ENCODE measurements around the gene CMTR1.
"Not testable (repeated sequence)": the region's sequence is repeated elsewhere in the genome, so short reads cannot be mapped to it uniquely, and the experiment has no call there.

The CMTR1 gene

DNA sequence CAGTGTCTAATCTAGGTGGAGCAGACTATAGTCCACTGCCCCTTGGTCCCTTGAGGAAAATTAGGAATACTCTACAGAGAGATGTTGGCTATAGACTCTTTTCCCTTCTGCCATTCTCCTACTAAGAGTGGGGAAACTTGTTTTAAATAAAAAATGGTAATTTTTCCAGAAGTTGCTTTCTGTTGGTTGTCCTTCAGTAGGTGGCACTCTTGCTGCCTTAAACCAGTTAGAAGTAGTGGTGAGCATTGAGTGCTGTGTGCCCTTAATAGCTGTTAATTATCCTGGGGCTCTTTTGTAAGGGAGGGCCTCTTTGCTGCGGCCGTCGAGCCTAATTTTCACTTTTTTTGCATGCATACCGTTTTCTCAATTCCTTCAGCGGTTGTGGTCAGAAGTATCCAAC is 2.8 kb downstream of the CMTR1 start:
- no peak for DNase-seq (ENCODE audit: low spot score)

DNA sequence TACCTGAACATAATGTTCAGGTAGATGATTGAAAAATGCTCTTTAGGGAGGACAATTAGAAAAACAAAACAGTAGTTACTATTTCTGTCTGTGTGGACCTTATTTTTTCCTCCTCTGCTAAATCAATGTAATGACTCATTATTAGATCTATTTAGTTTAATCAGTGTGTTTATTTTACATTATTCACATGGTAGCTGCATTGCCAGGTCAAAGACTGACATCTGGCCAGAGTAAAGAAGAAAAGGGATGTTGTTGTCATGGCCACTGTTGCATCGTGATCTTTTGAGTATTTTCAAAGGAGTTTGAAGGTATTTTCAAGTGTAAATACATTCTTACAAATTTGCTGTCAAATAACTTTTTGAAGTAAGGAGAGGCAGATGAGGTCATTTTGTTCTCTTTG is 5.9 kb downstream of the CMTR1 start:
- DNase-seq (ENCODE audit: low spot score) = no peak

DNA sequence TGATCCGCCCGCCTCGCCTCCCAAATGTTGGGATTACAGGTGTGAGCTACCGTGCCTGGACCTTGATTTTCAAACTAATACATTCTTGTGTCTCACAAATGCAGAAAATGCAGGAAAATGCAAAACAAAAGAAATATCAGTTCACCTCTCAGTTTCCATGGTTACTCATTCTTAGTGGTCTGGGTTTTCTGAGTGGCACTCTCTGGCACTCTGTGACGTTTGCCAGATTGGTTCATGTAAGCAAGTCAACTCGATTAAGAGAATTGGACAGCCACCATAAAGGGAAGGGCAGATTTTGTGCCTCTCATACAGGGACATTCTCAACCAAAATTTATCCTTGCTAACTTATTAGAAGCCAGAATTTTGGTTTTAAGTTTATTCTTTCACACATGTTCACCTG is 8.6 kb downstream of the CMTR1 start:
- DNase-seq (ENCODE audit: low spot score) = no peak

DNA sequence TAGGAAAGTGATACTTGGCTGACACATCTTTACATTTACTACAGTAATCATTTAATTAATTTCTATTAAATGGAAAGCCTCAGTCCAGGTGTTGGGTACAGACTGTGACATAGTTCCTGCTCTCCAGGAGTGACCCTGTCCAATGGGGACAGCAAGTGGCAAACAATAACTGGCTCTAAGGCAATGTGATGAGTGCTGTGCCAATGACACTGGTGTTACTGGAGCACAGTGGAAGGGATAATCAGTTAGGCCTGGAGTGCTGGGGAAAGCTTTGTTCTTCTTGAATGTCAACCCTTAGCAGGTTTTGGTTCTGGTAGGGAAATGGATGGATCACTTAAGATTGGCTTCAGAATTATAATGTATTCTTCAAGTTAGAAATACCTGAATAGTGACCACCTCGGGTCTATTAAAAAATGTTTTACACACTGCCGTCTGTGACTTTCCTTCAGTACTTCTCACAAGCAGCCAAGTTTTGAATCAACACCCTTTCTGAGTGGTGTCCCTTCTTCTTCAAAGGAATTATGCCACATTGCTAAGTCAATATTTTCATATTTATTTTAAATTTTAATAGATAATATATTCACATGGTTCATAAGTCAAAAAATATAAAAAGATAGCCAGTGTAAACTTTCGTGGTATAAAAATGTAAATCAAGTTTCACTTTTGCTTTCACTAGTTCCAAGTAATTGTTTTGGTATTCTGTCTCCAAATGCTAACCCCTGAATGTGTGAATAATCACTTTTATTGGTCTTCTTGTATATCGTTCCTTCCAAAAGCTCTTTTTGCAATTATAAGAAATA is 9.6 kb downstream of the CMTR1 start:
- DNase-seq (ENCODE audit: low spot score) = no peak

DNA sequence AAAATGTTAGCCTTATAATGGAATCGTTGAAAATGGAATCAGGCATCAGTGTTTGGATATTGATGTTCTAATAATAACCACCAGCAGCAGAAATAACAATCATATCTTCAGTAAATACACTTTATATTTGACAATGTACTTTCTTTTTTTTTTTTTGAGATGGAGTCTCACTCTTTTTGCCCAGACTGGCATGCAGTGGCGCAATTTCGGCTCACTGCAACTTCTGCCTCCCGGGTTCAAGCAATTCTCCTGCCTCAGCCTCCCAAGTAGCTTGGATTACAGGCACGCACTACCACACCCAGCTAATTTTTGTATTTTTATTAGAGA is 10.2 kb downstream of the CMTR1 start:
- not testable (repeated sequence) for DNase-seq (ENCODE audit: low spot score)

DNA sequence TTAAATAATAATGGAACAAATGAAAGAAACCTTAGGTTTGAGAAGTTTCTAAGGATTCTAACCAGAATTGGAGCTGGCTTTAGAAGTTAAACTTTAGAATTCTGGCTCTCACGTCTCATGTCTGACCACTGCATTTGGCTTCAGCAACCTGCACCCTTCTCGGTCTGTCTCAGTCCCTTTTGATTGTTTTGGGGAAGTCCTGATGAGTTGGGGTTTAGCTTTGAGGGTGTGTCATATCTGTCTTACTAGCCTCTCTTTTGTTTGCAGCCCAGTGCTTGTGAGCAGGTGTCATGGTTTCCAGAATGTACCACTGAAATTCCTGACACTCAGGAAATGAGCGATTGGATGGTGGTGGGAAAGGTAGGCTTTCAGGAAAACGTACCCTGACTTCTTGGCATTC is 17.0 kb downstream of the CMTR1 start:
- no peak for DNase-seq (ENCODE audit: low spot score)

DNA sequence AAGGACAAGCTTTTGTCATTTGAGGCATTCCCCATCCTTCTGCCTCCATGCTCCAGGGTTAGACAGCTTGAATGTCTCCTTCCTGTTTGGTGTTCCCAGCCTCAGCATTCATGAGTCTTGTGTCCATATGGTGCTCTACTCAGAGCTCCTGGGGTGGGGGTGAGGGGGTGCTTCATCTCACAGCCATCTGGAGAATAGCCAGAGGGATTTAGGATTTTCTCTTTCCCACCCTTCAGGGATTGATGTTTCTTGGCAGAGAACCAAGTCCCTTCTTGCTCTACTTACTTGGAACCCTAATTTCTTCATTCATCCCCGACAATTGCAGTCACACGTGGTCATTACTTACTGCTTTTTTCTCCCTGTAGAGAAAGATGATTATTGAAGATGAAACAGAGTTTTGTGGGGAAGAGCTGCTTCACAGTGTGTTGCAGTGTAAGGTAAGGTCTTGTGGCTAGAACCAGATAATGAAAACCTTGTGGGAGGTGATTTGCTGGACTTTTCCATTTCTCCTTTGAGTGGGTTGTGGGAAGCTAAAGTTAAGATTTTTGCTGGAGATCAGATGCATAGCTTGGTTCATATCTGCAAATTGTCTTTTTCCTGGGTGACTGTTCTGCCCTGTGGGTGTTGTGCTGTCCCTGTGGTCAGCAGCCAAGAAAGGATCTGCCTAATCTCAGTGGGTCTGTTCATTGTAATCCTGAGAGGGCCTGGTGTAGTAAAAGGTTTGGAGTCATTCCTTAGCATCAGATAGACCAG is 18.6 kb downstream of the CMTR1 start:
- DNase-seq (ENCODE audit: low spot score) = no peak

DNA sequence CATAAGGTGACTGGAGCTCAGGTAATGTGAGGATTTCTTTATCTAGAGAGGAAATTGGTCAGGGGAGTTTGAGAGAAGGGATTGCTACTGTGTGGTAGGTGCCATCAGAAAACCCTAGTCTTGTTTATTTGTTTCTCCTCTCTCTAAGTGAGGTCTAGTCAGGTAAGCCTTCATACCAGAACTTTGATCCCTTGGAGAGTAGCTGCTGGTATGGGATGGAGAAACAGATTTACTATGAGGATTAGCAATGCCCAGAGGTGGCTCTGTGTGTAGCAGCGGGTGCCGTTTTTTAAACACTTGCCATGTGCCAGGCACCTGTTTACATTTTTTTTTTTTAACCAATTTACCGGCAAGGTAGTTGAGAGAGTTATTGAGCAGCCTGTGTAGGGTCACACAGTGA is 19.5 kb downstream of the CMTR1 start:
- DNase-seq (ENCODE audit: low spot score) = no peak

DNA sequence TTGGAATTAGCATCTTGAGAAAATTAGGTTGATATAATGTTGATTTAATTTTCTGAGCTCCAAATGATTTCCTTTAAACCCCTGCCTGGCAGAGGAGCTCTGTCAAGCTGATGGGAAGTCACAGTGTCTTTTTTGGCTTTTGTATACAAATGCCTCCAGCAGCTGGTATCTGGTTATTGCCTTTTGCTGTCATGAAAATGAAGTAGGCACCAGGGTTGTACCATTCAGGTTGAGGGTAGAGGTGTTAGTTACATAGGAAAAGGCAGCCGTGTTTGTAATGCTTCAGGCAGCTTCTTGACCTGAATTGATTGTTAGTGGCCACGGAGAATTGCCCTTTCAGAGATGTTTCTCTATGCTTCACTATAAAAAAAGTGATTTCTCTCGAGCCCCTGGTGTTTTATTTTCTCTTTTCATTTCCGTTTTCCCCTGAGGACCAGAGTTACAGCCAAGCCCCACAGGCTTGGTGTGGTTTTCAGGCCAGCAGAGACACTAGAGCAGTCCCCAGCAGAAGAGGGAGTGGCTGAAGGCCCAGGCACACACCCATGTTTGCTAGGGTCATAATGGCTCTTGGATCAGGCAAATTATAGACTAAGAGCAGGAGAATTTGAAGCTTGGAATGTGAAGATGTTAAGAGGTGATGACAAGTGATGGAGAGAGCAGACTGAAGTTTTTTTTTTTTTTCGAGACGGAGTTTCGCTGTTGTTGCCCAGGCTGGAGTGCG is 21.6 kb downstream of the CMTR1 start:
- DNase-seq (ENCODE audit: low spot score) = no peak

DNA sequence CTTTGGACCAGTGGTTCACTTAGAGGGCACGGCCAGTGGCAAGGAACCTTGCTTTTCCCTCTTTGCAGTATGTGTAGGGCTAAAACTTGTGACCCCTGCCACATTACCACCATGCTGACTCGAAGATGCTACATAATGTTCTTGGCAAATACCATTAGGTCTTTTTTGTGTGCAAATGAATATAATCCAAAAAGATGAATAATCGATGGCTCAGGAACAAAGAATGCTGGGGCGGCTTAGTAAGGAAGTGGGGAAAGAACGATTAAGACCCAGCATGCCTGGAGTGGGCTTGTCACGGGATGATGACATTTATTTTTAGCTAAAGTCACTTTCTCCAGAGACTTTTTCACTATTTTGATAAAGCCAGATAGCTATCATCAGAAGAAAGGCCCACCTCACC is 23.1 kb downstream of the CMTR1 start:
- DNase-seq (ENCODE audit: low spot score) = no peak

DNA sequence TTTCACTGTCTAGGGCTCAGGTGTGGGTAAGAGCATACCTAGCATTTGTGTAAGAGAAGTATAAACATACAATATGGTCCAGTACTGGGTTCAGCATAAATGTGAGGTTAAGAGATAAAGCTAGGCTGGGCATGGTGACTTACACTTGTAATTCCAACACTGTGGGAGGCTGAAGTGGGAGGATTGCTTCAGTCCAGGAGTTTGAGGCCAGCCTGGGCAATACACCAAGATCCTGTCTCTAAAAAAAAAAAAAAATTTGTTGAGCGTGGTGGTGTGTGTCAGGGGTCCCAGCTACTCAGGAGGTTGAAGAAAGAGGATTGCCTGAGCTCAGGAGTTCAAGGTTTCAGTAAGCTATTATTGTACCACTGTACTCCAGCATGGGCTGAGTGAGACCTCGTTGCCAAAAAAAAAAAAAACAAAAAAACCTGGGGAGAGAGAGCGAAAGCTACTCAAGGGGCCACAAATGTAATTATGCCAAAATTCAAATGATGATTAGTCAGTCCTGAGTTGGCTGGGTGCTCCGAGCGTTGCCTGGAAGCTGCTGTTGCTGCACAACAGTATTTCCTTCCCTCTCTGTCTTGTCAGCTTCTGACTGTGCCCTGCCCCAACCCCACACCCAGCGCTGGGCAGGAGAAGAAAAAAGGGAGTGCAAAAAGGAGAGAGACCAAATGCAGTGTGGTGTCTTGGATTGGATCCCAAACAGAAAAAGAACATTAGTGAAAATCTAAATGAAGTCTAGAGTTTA is 24.0 kb downstream of the CMTR1 start:
- DNase-seq (ENCODE audit: low spot score) = no peak

DNA sequence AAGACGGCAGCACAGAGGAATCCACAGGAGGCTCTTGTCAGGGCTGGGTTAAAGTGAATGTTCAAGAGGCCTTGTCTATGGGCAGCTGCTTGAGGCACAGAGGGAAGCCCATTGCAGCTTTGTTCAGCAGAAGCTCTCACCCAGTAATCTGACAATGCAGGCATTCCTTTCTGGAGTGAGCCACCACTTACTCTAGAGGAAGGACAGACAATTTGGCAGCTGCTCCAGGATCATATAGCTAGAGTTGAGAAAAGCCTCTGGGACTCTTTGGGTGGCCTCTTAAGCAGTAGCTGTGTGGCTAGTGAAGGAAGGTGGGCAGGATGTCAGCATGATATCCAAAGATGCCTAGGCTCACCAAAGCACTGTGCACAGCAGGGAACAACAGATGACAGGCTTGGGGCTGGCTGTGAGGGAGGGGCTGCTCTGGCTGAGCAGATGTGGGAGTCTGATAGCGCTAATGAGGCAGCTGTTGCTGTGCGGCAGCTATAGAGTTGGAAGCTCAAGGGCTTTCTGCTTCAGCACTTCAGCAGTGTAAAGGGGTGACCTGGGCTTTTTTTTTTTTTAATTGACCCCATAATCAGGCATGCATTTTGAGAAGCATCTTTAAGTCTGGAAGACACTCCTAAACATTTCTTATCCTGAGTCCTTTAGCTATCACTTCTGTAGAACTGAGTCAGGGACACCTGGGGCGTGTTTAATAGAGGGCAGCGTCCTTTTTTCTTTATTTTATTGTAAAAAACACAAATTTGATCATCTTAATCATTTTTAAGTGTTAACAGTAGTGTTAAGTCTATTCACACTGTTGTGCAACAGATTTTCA is 27.2 kb downstream of the CMTR1 start:
- DNase-seq (ENCODE audit: low spot score) = no peak

DNA sequence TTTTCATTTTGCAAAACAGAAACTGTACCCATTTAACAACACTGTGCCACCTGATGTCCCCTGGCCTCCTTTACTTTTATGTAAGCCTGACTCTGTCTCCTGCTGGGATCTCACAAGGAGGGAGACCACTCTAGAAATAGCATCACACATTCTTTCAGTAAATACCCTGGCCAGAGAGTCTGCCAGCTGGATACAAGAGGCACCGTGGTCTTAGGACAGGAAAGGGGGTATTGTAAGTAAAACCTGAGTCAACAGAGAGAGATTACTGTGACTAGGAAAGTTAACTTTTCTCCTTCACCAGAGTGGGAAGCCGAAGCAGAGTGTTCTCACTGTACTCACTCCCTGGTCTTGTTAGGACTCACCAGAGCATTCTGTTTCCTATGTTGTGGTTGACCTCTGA is 27.8 kb downstream of the CMTR1 start:
- no peak for DNase-seq (ENCODE audit: low spot score)

DNA sequence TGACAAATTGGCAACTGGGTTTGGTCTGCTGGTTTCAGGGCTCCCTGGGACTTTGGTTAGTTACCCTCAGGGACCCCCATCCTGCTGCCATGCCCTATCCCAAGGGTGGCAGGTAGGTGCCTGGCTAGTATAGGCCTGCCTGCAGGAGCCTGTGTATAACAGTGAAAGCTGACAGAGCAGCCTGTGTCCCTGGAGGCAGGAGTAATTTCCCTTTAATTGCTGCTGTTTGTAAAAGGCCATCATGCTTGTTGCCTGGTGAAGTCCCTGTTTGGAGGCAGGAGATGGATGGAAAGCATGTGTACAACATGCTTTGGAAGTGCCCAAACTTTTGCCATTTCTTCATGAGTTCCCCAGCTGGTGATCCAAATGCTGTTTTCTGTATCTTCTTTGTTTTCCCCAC is 30.1 kb downstream of the CMTR1 start:
- DNase-seq (ENCODE audit: low spot score) = no peak

DNA sequence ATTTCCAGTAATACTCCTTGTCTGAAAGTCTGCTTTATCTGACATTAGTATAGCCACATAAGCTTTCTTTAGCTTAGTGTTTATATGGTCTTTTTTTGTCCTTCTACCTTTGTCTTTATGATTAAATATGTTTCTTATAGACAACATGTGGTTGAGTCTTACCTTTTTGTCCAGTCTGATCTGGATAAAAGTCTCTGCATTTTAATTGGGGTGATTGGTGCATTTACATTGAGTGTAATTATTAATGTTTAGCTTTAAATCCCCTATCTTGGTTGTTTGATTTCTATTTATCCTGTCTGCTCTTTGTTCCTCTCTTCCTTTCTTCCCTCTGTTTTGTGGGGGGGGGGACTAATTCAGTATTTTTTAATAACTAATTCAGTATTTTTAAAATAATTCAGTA is 34.7 kb downstream of the CMTR1 start:
- no peak for DNase-seq (ENCODE audit: low spot score)

DNA sequence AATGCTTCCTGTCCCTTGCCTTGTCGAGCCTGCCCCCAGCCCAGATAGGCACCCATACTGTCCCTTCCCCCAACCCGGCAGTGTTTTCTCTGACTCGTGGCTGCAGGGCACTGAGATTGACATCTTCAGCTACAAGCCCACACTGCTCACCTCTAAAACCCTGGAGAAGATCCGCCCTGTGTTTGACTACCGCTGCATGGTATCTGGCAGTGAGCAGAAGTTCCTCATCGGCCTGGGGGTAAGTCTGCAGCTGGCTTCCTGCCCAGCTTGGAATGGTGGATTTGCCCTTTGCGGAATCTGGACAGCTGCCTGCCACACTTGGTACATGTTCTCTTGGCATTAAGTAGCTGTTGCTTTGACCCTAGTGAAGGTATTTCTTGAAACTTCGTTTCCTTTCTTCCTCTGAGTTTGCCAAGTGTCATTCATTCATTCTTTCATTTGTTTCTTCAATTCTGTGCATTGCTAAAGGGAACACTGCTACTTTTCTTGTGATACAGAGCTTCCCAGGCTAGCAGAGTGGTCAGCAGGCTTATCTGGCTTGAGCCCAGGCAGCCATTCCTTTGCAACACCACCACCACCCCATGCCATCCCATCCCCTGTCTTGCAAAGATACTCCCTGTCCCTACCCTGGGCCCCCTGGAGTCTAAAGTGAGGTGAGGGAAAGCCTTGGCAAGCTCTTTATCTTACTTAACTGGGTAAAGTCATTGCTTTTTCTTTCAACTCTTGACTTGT is 40.5 kb downstream of the CMTR1 start:
- no peak for DNase-seq (ENCODE audit: low spot score)

DNA sequence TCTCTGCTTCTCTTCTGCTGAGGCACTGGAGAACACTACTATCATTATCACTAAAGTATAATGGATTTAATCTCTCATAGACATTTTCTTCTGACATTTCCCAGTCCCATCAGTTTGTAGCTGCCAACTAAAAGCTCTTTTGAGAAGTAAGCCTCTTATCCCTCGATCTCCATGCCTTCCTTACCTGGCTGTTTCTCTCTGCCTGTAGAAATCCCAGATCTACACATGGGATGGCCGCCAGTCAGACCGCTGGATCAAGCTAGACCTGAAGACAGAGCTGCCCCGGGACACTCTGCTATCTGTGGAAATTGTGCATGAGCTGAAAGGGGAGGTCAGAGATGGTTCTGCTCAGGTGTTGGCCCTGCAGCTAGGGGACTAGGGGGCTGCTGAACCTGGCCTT is 41.3 kb downstream of the CMTR1 start:
- DNase-seq (ENCODE audit: low spot score) = no peak

DNA sequence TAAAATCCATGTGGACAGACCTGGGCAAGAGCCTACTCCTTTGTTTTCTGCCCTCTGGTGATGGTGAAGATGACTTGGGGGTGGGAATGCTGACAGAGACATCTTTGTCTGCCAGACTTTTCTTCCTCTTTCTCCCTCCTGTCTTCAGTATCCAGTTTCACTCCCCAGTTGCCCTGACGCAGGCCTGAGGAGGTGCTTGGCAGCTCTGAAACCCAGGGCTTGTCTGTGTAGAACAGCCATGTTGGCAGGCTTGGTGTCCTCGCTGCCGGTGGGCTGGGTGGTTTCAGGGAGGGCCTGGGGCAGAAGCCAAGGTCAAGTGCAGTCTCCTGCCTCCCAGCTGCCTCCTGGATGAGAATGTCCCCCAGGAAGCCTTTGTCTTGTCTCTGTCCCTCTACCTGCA is 44.2 kb downstream of the CMTR1 start:
- no peak for DNase-seq (ENCODE audit: low spot score)

DNA sequence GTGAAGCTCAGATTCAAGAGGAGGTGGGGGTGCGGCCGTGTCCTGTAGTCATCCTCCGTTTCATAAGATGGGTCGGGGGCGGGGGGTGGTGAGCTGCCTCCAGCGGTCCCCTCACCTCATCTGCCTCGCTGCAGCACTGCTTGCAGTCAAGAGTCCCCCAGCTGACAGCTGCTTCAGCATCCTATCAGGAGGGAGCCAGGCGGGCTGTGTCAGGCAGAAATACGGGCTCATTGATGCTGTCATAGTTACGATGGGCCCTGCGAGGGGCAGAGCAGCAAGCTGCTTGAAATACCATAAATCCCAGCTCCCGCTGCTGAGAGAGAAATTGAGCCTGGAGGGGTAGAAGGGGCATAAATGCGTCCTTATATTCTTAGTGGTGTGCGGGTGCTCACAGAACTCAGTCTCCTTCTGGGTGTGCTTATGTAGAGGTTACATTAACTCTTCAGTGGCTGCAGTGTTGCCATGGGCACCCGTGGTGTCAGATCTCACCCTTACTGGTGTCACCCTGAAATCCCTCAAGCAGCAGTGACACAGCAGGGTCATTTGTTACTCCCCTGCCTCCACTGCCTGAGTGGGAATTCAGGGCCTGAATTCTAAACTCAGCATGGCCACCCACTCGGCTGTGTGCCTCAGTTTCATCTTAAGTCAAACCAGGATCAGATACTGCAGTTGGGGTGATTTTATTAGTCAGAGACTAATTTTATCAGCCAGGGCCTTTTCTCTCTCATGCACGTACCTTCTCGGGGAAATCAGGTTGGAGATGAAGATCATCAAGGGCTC is 44.8 kb downstream of the CMTR1 start:
- no peak for DNase-seq (ENCODE audit: low spot score)

DNA sequence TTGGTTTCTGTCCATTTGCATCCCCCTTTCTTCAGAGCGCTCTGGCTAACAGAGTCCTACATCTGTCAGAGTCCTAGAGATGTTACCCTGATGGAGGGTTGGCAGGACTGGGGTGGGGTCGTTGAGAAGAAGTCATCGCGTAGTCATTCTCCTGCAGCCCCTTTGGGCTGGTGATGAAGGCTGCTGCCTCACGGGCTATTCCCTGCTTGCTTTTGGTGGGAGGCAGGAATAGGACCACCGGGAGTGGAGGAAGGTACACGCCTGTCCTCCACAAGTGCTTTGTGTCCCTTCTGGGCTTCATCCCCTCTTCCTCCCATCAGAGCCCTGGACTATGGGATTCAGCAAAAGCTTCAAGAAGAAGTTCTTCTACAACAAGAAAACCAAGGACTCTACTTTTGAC is 45.8 kb downstream of the CMTR1 start:
- no peak for DNase-seq (ENCODE audit: low spot score)
